HepG2 (cell line): ENCODE results near the gene BACH2.

ENCODE experiments used
- BCLAF1 ChIP-seq: fragments of 450-650 bp; IDR thresholded peaks from 2 replicates; pipeline ENCODE4 v1.6.1; 2017; ENCODE audit warnings: mild to moderate bottlenecking
- CBX5 ChIP-seq: sonication (generic); formaldehyde crosslinking; IDR thresholded peaks from 2 replicates; pipeline ENCODE4 v1.4.0; 2020; ENCODE audit warnings: missing genetic modification reagents, borderline replicate concordance
- CREB3 ChIP-seq: sonication (generic); formaldehyde crosslinking; IDR thresholded peaks from 2 replicates; pipeline ENCODE4 v1.5.0; 2020; ENCODE audit warnings: missing genetic modification reagents
- CTCF ChIP-seq: sonication (generic); formaldehyde crosslinking; IDR thresholded peaks from 2 replicates; pipeline ENCODE4 v1.5.0; 2020; ENCODE audit warnings: mild to moderate bottlenecking, missing genetic modification reagents, moderate library complexity
- ELF1 ChIP-seq: sonication (generic); formaldehyde crosslinking; IDR thresholded peaks from 2 replicates; pipeline ENCODE4 v1.4.0; 2020; ENCODE audit warnings: missing genetic modification reagents
- GLI4 ChIP-seq: sonication (generic); formaldehyde crosslinking; IDR thresholded peaks from 2 replicates; pipeline ENCODE4 v1.5.1; 2020; ENCODE audit warnings: missing genetic modification reagents, mild to moderate bottlenecking, moderate library complexity, borderline replicate concordance
- HOXA3 ChIP-seq: sonication (generic); formaldehyde crosslinking; IDR thresholded peaks from 2 replicates; pipeline ENCODE4 v1.5.0; 2020; ENCODE audit warnings: missing genetic modification reagents
- KAT2B ChIP-seq: fragments of 150-350 bp; IDR thresholded peaks from 2 replicates; pipeline ENCODE4 v1.6.1; 2014; ENCODE audit warnings: low read depth, low read length, borderline replicate concordance
- KLF12 ChIP-seq: sonication (generic); formaldehyde crosslinking; IDR thresholded peaks from 2 replicates; pipeline ENCODE4 v1.4.0; 2020; ENCODE audit warnings: missing genetic modification reagents, borderline replicate concordance
- NFE2L2 ChIP-seq: fragments of 150-350 bp; IDR thresholded peaks from 2 replicates; pipeline ENCODE4 v1.6.1; 2014; ENCODE audit warnings: low read length
- ZNF24 ChIP-seq: fragments of 450-650 bp; IDR thresholded peaks from 2 replicates; pipeline ENCODE4 v1.6.1; 2017; ENCODE audit warnings: antibody characterized with exemption, mild to moderate bottlenecking

- TF ChIP-seq KAT2B (no peak), CREB3 (CRISPR knock-in tag) (no peak), ZNF24 (no peak), GLI4 (CRISPR knock-in tag) (no peak), KLF12 (no peak), NFE2L2 (no peak), HOXA3 (CRISPR knock-in tag) (no peak), BCLAF1 (no peak), CBX5 (CRISPR knock-in tag) (no peak), ELF1 (CRISPR knock-in tag) (no peak), CTCF (CRISPR knock-in tag) (no peak)
Observed at GRCh38 chr6:90015883-90016282, 280.8 kb downstream of the BACH2 start.
